AG09319 (cell line): ENCODE measurements around the gene TBC1D7.
A peak's percentile ranks its signal among the peaks of the same experiment; 100 is the strongest.

Experiments used
- DNase-seq: peaks from one replicate; pipeline ENCODE4 v3.0.0-alpha.2; 2010; ENCODE audit warnings: low read depth; ENCODE audit errors: extremely low read depth
- CTCF ChIP-seq: IDR thresholded peaks from 2 replicates; pipeline ENCODE4 v1.5.1; 2011; ENCODE audit warnings: low read depth, mild to moderate bottlenecking, inconsistent platforms, low read length, moderate library complexity

Gene TBC1D7

GRCh38 chr6:13304580-13305260 lies 23.6 kb downstream of the TBC1D7 start:
- no peak for TF ChIP-seq CTCF
- DNase-seq: no peak

GRCh38 chr6:13304101-13304500 lies 24.2 kb downstream of the TBC1D7 start:
- no peak for DNase-seq
- TF ChIP-seq CTCF: no peak

- no peak for DNase-seq
- no peak for TF ChIP-seq CTCF
These were observed 24.7 kb downstream of the TBC1D7 start for GRCh38 chr6:13303668-13304017.

GRCh38 chr6:13302751-13303667 lies 25.3 kb downstream of the TBC1D7 start:
- TF ChIP-seq CTCF: no peak
- peak; percentile 90 for DNase-seq

GRCh38 chr6:13302291-13302690 lies 26.0 kb downstream of the TBC1D7 start:
- DNase-seq: no peak
- TF ChIP-seq CTCF: no peak

- no peak for TF ChIP-seq CTCF
- DNase-seq: no peak
These were observed 27.4 kb downstream of the TBC1D7 start for GRCh38 chr6:13300643-13301590.

GRCh38 chr6:13299918-13300317 lies 28.4 kb downstream of the TBC1D7 start:
- no peak for TF ChIP-seq CTCF
- no peak for DNase-seq
